Osteocyte (in vitro differentiated cells): ENCODE results near the gene KCNC4. TPM values are rescaled to one million over a fixed set of nuclear protein-coding genes. Genes with fewer than 3 reads are reported as not detected.

Experiments
- DNase-seq: peaks from one replicate; pipeline ENCODE4 v3.0.0; 2021; ENCODE audit warnings: mixed read lengths; ENCODE audit not compliant: unreplicated experiment; ENCODE audit errors: extremely low spot score
- H3K27ac Mint-ChIP-seq: one replicate; pipeline ENCODE4 v1.8.0; 2021; ENCODE audit warnings: mild to moderate bottlenecking, mixed read lengths; ENCODE audit not compliant: unreplicated experiment
- H3K27me3 Mint-ChIP-seq: one replicate; pipeline ENCODE4 v1.8.0; 2021; ENCODE audit warnings: mixed read lengths; ENCODE audit not compliant: unreplicated experiment
- H3K36me3 Mint-ChIP-seq: one replicate; pipeline ENCODE4 v1.8.0; 2021; ENCODE audit warnings: mixed read lengths; ENCODE audit not compliant: unreplicated experiment
- H3K4me1 Mint-ChIP-seq: one replicate; pipeline ENCODE4 v1.8.0; 2021; ENCODE audit warnings: mixed read lengths; ENCODE audit not compliant: unreplicated experiment
- H3K4me3 Mint-ChIP-seq: one replicate; pipeline ENCODE4 v1.8.0; 2021; ENCODE audit warnings: mild to moderate bottlenecking, moderate library complexity, mixed read lengths; ENCODE audit not compliant: unreplicated experiment
- H3K9me3 Mint-ChIP-seq: one replicate; pipeline ENCODE4 v1.8.0; 2021; ENCODE audit warnings: mixed read lengths; ENCODE audit not compliant: unreplicated experiment
- CTCF ChIP-seq: fragments of 200-600 bp; sonication (generic); IDR thresholded peaks from 2 replicates; pipeline ENCODE4 v1.5.0; 2021; ENCODE audit warnings: antibody characterized with exemption, mild to moderate bottlenecking, moderate library complexity
- total RNA-seq: library from RNA; stranded (reverse); gene quantifications from 2 replicates; pipeline ENCODE4 v1.2.1, GENCODE V29; 2021

KCNC4 gene
- total RNA-seq, 1 donor from 2014 or later: 2.0 TPM

- no peak overlapping the region for H3K27ac Mint-ChIP-seq
- peaks cover 35% of the 10 kb centered on the region for H3K27me3 Mint-ChIP-seq
- TF ChIP-seq CTCF: no peak
These were observed 33.0 kb downstream of the KCNC4 start for GRCh38 chr1:110243146-110243545.

GRCh38 chr1:110243574-110243973, 33.5 kb downstream of the KCNC4 start:
- no peak for TF ChIP-seq CTCF
- H3K36me3 Mint-ChIP-seq: no peaks in the 10 kb centered on the region
- H3K27ac Mint-ChIP-seq: no peak overlapping the region
- H3K4me1 Mint-ChIP-seq: peaks cover 6% of the 10 kb centered on the region
- H3K27me3 Mint-ChIP-seq: peaks cover 37% of the 10 kb centered on the region
- no peak for DNase-seq
- no peak overlapping the region for H3K4me3 Mint-ChIP-seq
- H3K9me3 Mint-ChIP-seq: no peaks in the 10 kb centered on the region

More at GRCh38 chr1:110243146-110243545, 33.0 kb downstream of the KCNC4 start:
- Mint-ChIP-seq H3K4me1 (peaks cover 6% of the 10 kb centered on the region), H3K4me3 (no peak overlapping the region), H3K9me3 (no peaks in the 10 kb centered on the region), H3K36me3 (no peaks in the 10 kb centered on the region)
- no peak for DNase-seq

- no peaks in the 10 kb centered on the region for H3K9me3 Mint-ChIP-seq
- H3K4me3 Mint-ChIP-seq: no peak overlapping the region
- TF ChIP-seq CTCF: no peak
- no peaks in the 10 kb centered on the region for H3K36me3 Mint-ChIP-seq
- peaks cover 43% of the 10 kb centered on the region for H3K27me3 Mint-ChIP-seq
- no peaks in the 10 kb centered on the region for H3K4me1 Mint-ChIP-seq
- no peak for DNase-seq
- H3K27ac Mint-ChIP-seq: no peak overlapping the region
These were observed 35.9 kb downstream of the KCNC4 start for GRCh38 chr1:110245876-110246620.

- no peaks in the 10 kb centered on the region for H3K9me3 Mint-ChIP-seq
- H3K27me3 Mint-ChIP-seq: peaks cover 35% of the 10 kb centered on the region
- no peak for DNase-seq
- no peak overlapping the region for H3K4me3 Mint-ChIP-seq
- no peaks in the 10 kb centered on the region for H3K36me3 Mint-ChIP-seq
- no peak for TF ChIP-seq CTCF
- no peaks in the 10 kb centered on the region for H3K4me1 Mint-ChIP-seq
- no peak overlapping the region for H3K27ac Mint-ChIP-seq
These were observed 38.6 kb downstream of the KCNC4 start for GRCh38 chr1:110248746-110249145.

GRCh38 chr1:110249256-110249655, 39.1 kb downstream of the KCNC4 start:
- Mint-ChIP-seq H3K4me3 (no peak overlapping the region), H3K9me3 (no peaks in the 10 kb centered on the region), H3K36me3 (no peaks in the 10 kb centered on the region), H3K4me1 (no peaks in the 10 kb centered on the region), H3K27me3 (peaks cover 36% of the 10 kb centered on the region), H3K27ac (no peak overlapping the region)
- no peak for TF ChIP-seq CTCF
- no peak for DNase-seq
